Renal pelvis (tissue), 4 donors: ENCODE measurements around the gene CD164. TPM values are rescaled to one million over a fixed set of nuclear protein-coding genes. Genes with fewer than 3 reads are reported as not detected.
"Not testable (repeated sequence)": the region's sequence is repeated elsewhere in the genome, so short reads cannot be mapped to it uniquely, and the experiment has no call there.

Source experiments
- DNase-seq: peaks from one replicate; pipeline ENCODE4 v3.0.0-alpha.2; 2013
- polyA plus RNA-seq, 3 donors: library from polyadenylated mRNA; unstranded; fragments of 120-200 nt; gene quantifications; one replicate each; pipeline ENCODE4 v1.2.1, GENCODE V29; 2013; ENCODE audit not compliant: insufficient read length in 3 of 3

The CD164 gene
- polyA plus RNA-seq, 3 donors = 423 to 525 (median 512) TPM

GRCh38 chr6:109382576-109383437 is 540 bp upstream of the CD164 start:
- DNase-seq = peak; percentile 94

- DNase-seq = peak; percentile 54
These were observed 1.1 kb downstream of the CD164 start for GRCh38 chr6:109381061-109381746.

- DNase-seq = no peak
These were observed 2.6 kb downstream of the CD164 start for GRCh38 chr6:109379711-109380110.

GRCh38 chr6:109377717-109378116 is 4.5 kb downstream of the CD164 start:
- no peak for DNase-seq

GRCh38 chr6:109374326-109374892 is 7.9 kb downstream of the CD164 start:
- DNase-seq = no peak

DNA sequence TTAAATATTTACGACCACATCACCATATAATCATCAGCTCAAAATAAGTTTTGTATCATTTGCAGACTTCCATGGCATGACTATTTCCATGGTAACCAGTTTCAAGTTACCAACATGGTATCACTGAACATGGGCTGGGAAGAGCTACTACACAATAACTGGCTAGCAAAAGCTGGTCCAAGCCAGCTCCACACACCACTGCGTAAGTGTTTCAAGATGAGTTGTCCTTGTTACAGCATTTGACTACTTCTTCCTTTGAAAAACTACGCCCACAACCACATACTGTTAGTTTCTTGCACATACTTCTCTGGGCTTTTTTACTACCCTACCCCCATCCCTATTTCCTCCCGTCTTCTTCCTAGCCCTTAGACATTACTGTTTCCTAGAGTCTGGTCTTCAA is 8.5 kb downstream of the CD164 start:
- no peak for DNase-seq

- no peak for DNase-seq
These were observed 8.9 kb downstream of the CD164 start for GRCh38 chr6:109373331-109373730.

DNA sequence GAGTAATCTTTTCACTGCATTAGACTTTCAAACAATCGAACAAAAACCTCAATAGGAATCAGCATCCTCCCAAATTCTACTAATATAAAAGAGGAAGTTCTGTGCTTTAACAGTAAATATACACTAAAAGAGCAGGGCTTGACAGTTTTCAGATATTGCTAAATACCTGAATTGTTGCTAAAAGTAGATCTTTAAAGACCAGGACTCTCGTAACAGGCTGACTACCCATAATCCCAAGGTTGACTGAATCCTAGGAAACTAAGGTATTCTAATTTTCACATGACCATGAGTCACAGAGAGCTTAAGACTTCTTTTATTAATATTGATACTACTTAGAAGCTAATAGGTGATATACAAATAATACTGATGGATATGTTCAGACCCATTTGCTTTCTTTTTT is 10.1 kb downstream of the CD164 start:
- DNase-seq = no peak

- DNase-seq = no peak
These were observed 11.5 kb downstream of the CD164 start for GRCh38 chr6:109370792-109371191.

DNA sequence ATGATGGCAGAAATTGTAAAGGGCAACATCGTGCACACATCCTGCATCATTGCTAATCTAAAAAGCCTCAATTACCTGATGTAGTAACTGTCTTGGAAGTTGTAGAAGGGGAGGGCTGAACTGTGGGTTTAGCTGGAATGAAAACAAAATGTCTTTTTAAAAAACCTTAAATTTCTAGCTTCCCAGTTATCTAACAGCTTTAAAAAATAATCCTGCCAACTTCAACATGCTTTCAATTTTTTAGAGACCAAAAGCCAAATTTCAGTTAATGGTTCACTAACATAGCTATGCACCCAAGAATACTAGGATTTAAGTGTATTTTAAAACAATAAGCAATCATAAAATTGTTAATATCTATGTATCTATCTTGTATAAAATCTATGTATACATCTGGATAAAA is 11.9 kb downstream of the CD164 start:
- DNase-seq = no peak

GRCh38 chr6:109369728-109370127 is 12.5 kb downstream of the CD164 start:
- no peak for DNase-seq

- DNase-seq = not testable (repeated sequence)
These were observed 17.7 kb downstream of the CD164 start for GRCh38 chr6:109364382-109365078.

- no peak for DNase-seq
These were observed 18.5 kb downstream of the CD164 start for GRCh38 chr6:109363753-109364152.

GRCh38 chr6:109362102-109362884 is 20.0 kb downstream of the CD164 start:
- DNase-seq = no peak

- DNase-seq = no peak
These were observed 21.5 kb downstream of the CD164 start for GRCh38 chr6:109360791-109361190.

DNA sequence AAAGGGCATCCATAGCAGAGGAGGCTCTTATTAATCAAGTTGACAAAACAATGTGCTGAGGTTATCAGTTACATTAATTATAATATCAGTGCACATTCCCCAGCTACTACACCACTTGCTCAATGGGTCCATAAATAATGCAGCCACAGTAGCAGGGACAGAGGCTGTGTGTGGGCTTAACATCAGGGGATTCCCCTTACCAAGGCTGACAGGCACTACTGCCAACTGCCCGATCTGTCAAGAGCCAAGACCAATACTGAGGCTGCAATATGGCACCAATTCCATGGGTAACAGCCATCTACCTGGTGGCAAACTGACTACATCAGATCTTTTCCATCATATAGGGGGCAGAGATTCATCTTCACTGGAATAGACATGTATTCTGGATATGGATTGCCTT is 22.0 kb downstream of the CD164 start:
- DNase-seq = no peak

DNA sequence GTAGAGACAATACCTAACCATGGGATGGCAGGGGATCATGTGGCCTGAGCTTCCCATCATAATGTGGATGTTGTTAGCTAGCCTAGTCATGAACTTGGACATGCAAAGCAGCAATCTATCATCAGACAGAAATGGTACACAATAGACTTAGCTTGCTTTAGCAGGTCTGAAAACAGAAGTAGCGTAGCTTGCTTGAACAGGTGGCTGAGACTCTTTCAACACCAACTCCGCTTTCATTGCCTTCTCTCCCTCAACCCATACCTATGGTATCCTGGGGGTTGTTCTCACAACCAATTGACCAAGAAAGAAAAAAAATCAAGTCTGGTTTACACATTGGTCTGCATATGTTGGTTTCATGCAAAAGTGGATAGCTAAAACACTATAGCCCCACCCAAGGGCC is 23.0 kb downstream of the CD164 start:
- DNase-seq = no peak

DNA sequence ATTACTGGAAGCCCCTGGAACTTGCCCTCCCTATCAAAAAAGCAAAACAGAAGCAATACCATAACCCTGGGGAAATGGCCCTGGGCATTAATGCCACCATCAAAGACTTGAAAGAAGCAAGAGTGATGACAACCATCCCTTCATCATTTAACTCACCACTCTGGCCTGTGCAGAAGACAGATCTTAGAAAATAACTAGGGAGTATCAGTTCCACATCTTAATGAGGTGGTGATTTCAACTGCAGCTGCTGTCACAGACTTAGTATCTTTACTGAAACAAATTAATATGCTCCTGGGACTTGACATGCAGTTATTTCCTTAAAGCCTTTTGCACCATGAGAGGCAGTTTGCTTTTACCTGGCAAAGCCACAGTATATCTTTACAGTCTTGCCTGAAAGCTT is 24.1 kb downstream of the CD164 start:
- no peak for DNase-seq

DNA sequence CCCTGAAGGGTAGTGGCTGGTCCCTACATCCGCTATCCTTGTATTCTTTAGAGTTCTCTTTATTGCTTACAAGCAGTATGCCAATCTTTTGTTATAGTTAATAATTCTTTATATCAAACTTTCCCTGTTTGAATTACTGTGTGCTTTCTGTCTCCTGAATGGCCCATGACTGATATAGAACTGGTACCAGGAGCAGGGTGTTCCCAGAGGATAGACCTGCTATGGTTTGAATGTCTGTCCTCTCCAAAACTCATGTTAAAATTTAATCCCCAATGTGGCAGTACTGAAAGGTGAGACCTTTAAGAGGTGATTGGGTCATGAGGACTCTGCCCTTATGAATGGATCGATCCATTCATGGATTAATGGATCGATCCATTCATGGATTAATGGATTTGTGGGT is 26.0 kb downstream of the CD164 start:
- DNase-seq = no peak

DNA sequence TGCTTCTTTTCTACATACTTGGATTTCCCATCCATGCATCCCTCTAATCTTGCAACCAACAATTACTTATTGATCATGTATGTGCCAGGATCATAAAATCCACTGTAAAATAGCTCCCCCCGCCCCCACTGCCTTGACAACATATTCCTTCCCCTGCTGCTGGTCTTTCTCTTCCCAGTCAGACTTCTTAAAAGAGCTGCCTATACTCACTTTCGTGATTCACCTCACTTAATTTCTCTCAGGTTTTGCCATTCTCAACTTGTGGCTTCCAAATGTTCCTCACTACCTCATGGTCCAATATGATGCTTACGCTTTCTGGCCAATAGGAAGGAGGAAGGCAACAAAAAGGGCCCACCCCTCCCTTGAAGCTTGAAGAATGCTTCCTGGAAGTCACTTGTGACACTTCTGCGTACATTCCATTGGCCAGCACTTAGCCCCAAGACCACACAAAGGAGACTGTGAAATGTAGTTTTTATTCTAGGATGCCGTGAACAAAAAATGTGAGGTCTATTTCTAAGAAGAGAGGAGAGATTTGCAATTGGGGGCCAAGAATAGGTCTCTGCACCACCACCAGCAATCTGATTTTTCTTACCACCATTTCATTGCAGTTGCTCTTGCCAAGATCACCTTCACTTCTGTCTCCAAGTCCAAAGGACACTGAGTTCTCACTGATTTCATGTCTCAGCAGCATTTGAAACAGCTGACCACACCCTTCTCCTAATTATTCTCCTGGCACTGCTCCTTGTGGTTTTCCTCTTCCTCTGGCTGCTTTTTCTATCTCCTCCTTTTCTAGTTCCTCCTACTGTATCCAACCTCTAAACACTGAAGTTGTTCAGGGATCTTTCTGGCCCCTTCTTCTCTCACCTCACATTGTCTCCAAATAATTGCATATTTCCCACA is 30.8 kb downstream of the CD164 start:
- no peak for DNase-seq
